VCaP (cell line): Measurements from ENCODE around the gene PYDC1.
"Not testable (repeated sequence)": the region's sequence is repeated elsewhere in the genome, so short reads cannot be mapped to it uniquely, and the experiment has no call there.

Source experiments
- H3K27ac ChIP-seq: fragments of 450-650 bp; 2 replicates; pipeline ENCODE4 v1.5.1; 2017
- TF ChIP-seq, protein P1 (sequence below): fragments of 450-650 bp; conservative IDR thresholded peaks from 2 replicates; pipeline ENCODE4 v1.5.1; 2017; ENCODE audit warnings: mild to moderate bottlenecking, moderate library complexity

The PYDC1 gene

DNA sequence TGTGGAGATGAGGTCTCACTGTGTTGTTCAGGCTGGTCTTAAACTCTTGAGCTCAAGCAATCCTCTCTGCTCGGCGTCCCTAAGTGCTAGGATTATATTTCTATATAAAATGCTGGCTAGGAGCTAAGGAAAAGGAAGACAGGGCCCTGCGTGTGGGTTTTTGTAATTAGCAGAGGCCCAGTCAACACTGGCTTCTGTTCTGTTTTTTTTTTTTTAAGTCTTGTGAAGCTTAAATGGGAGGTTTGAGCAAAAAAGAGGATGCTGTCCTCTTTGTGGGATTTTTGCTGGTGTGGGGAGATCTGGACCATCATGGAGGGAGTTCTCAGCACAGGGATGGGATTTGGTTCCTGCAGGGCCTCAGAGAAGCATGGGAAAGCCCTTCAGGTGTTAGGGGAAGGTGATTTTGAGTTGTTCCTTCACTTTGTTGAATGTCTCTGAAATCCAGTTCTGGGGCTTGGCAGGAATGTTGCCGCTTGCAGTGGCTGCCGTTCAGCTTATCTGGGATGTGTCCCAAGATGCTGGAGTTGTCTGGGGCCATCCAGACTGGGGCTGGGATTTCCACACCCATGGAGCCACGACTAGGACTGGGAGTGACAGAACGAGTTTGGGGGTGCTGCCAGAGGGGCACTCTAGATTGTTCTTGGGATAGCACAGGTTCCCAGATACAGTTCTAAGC, 18.6 kb downstream of the PYDC1 start:
- TF ChIP-seq, protein P1, sequence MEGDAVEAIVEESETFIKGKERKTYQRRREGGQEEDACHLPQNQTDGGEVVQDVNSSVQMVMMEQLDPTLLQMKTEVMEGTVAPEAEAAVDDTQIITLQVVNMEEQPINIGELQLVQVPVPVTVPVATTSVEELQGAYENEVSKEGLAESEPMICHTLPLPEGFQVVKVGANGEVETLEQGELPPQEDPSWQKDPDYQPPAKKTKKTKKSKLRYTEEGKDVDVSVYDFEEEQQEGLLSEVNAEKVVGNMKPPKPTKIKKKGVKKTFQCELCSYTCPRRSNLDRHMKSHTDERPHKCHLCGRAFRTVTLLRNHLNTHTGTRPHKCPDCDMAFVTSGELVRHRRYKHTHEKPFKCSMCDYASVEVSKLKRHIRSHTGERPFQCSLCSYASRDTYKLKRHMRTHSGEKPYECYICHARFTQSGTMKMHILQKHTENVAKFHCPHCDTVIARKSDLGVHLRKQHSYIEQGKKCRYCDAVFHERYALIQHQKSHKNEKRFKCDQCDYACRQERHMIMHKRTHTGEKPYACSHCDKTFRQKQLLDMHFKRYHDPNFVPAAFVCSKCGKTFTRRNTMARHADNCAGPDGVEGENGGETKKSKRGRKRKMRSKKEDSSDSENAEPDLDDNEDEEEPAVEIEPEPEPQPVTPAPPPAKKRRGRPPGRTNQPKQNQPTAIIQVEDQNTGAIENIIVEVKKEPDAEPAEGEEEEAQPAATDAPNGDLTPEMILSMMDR, result no peak
- H3K27ac ChIP-seq, result no peak overlapping the region

DNA sequence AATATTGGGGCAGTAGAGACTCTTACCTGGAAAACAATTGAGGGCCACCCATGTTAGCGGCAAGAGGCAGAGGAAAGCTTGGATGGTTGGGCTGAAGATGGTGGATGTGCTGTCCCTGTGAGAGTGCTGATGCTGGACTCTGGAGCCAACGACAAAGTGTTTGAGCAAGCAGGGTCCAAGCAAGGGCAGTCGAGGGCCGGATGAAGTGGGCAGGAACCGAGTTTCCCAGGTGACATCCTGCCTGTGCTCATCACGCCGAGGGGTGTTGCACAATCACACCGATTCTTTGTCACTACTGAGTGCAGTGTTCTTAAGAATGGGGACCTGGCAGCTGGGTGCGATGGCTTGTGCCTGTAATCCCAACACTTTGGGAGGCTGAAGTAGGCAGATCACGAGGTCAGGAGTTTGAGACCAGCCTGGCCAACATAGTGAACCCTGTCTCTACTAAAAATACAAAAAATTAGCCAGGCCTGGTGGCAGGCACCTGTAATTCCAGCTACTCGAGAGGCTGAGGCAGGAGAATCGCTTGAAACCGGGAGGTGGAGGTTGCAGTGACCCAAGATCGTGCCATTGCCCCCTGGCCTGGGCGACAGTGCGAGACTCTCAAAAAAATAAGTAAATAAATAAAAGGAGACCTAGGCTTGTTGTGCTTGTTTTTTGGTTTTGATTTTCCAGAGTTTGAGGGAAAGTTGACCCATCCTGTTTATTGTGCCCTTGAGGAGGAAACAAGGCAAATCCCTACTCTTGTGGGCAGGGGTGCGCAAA, 20.4 kb downstream of the PYDC1 start:
- TF ChIP-seq, protein P1, result no peak
- H3K27ac ChIP-seq, result no peak overlapping the region

DNA sequence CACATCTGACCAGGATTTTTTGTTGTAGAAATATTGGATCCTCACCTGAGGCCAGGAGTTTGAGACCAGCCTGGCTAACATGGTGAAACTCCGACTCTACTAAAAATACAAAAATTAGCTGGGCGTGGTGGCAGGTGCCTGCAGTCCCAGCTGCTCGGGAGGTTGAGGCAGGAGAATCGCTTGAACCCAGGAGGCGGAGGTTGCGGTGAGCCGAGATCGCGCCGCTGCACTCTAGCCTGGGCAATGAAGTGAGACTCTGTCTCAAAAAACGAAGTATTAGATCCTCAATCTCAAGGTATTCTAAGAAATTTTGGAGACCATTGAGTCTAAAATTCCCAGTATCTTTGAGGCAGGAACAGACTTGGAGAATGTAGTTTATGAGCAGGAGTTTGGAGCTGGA, 21.1 kb downstream of the PYDC1 start:
- not testable (repeated sequence) for H3K27ac ChIP-seq

DNA sequence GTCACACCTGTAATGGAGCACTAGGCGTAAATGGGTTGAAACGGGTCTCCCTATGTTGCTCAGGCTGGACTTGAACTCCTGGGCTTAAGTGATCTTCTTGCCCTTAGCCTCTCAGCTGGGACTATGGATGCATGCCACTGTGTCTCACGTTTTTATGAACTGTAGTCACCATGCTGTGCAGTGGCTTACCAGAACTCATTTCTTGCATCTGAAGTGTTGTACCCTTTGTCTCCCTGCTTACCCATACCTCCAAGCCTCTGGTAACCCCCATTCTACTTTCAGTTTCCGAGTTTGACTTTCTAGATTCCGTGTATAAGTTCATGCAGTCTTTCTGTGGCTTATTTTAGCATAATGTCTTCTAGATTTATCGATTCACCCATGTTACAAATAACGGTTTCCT, 22.0 kb downstream of the PYDC1 start:
- TF ChIP-seq, protein P1, result no peak
- H3K27ac ChIP-seq, result no peak overlapping the region

DNA sequence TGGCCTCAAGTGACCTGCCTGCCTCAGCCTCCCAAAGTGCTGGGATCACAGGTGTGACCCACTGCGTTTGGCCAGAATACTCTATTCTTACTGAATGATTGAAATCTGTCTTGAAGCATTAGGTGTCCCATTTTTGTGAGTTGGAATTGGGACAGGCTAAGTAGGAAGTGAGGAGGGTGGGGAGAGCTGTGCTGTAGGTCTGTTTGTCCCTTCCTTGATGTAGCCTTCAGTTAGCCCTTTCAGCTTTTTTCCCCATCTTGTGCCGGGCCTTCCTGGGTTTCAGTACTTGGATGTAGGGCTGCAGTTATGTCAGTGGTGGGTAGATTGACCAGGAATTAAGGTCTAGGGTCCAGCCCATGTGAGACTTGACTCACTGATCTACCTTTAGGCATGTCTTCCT, 23.1 kb downstream of the PYDC1 start:
- no peak overlapping the region for H3K27ac ChIP-seq
- TF ChIP-seq, protein P1, result no peak

DNA sequence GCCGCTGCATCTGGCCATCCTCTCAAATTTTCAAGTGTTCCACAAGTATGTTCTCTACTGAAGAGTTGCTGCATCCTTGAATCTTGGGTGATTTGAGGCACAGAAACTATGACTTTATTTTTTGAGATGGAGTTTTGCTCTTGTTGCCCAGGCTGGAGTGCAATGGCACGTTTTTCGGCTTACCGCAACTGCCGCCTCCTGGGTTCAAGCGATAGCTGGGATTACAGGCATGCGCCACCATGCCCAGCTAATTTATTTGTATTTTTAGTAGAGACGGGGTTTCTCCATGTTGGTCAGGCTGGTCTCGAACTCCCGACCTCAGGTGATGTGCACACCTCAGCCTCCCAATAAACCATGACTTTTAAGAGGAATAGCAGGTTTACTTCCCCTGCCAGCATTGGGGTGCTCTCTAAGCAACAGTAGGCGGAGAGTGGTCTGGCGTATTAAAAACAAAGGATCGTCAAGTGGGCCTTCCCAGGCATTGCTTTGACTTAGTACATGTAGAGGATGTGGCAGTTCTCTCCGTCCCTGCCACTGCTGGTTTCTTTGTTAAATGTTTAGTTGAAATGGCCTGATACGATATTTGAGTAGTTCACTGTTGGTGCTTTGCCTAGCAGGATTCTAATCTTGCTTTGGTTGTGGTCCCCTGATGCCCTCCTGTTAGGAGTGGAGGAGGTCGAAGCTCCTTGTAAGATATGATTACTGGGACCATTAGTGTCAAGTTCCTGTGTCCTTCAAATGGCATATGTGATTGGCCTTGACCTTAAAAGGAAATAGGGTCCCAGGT, 23.9 kb downstream of the PYDC1 start:
- TF ChIP-seq, protein P1, result no peak
- no peak overlapping the region for H3K27ac ChIP-seq

DNA sequence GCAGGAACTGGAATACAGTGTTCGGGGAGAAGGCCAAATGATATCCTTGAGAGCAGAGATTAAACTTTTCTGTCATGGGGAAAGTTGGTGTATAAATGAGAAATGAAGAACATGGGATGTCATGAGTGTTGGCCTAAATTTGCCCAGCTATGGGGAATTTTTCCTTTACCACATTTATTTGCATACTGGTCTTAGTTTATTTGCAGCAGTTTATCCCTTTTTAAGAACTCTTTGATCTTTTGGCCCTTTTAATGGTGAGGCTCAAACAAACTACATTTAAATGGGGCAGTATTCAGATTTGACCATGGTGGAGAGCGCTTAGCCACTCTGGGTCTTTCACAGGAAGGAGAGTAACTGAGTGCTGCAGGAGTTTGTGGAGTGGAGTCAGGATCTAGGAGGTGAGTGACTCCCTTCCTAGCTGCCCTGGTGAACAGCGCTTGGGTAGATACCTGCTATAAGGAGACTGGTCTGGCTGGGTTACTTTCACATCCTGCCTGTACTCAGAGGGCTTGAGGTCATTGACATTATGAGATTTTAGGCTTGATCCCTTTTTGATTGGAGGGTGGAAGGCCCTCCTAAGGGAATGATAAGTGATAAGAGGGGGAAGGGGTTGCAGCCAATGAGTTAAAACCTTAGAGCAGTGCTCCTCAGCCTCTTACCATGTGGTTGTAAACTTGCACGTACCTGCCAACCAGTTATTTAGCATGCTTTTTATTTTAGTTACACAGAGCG, 25.1 kb downstream of the PYDC1 start:
- H3K27ac ChIP-seq, result no peak overlapping the region
- TF ChIP-seq, protein P1, result no peak
